Parathyroid adenoma (tissue), 2 donors: ENCODE results near the gene COL4A2.

Experiments
- H2AFZ ChIP-seq: fragments of 300-600 bp; sonication (generic); one replicate; pipeline ENCODE4 v1.7.0; 2017; ENCODE audit warnings: antibody characterized with exemption, mild to moderate bottlenecking
- H3K27ac ChIP-seq: fragments of 300-600 bp; sonication (generic); one replicate; pipeline ENCODE4 v1.7.0; 2017
- H3K27me3 ChIP-seq: fragments of 300-600 bp; sonication (generic); one replicate; pipeline ENCODE4 v1.7.0; 2017; ENCODE audit warnings: low read length; ENCODE audit not compliant: control insufficient read depth, insufficient read depth
- H3K36me3 ChIP-seq: fragments of 300-600 bp; sonication (generic); one replicate; pipeline ENCODE4 v1.7.0; 2017; ENCODE audit warnings: low read length; ENCODE audit not compliant: control insufficient read depth, insufficient read depth
- H3K4me1 ChIP-seq: fragments of 300-600 bp; sonication (generic); one replicate; pipeline ENCODE4 v1.7.0; 2017; ENCODE audit warnings: control low read depth
- H3K4me2 ChIP-seq: fragments of 300-600 bp; sonication (generic); one replicate; pipeline ENCODE4 v1.7.0; 2017; ENCODE audit warnings: low read length
- H3K4me3 ChIP-seq: fragments of 300-600 bp; sonication (generic); one replicate; pipeline ENCODE4 v1.7.0; 2017; ENCODE audit warnings: low read depth, low read length
- H3K79me2 ChIP-seq: fragments of 300-600 bp; sonication (generic); one replicate; pipeline ENCODE4 v1.7.0; 2017; ENCODE audit warnings: control low read depth
- H3K9ac ChIP-seq: fragments of 300-600 bp; sonication (generic); one replicate; pipeline ENCODE4 v1.7.0; 2017; ENCODE audit warnings: mild to moderate bottlenecking
- H3K9me3 ChIP-seq: fragments of 300-600 bp; sonication (generic); one replicate; pipeline ENCODE4 v1.7.0; 2017; ENCODE audit warnings: low read length; ENCODE audit not compliant: control insufficient read depth
- TF ChIP-seq, protein P1 (sequence below): fragments of 300-600 bp; sonication (generic); IDR thresholded peaks from one replicate; pipeline ENCODE4 v1.7.0; 2017; ENCODE audit warnings: antibody characterized with exemption, mild to moderate bottlenecking
- donor health status: primary hyperparathyroidism.

The COL4A2 gene

DNA sequence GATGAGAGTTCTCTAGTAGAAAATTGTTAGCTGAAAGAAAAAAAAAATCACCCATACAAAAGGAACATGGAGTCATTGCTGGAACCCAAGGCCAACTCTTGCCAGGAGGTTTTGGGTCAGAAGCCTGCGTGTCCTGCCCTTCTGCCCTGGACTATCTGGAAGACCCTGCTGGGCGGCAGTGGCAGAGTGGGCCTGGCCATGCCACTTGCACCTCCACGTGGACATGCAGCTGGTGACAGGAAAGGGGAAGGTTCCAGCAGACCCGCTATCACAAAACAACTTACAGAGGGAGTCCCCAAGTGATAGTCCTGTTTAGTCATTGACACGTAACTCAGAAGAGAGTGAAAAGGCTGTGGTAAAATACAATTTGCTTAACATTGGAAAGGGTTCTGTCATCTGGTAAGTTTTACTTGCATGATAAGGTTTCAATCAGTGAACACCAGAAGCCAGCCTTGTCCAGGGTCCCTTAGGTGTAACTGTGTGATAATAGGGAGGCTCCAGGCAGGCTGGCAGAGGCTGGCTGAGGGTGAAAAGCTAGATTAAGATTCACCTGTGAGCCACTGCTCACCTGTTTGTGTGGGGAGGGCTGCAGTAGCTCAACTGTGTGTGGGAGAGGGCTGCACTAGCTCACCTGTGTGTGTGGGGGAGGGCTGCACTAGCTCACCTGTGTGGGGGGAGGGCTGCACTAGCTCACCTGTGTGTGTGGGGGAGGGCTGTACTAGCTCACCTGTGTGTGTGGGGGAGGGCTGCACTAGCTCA is 47.8 kb downstream of the COL4A2 start:
- H3K27ac ChIP-seq = no peak overlapping the region
- no peak overlapping the region for H3K4me3 ChIP-seq
- no peak overlapping the region for H3K9ac ChIP-seq
- no peaks in the 10 kb centered on the region for H3K9me3 ChIP-seq
- H3K36me3 ChIP-seq = no peaks in the 10 kb centered on the region
- no peaks in the 10 kb centered on the region for H3K4me1 ChIP-seq
- no peak overlapping the region for H3K4me2 ChIP-seq
- H3K27me3 ChIP-seq = no peaks in the 10 kb centered on the region
- no peaks in the 10 kb centered on the region for H3K79me2 ChIP-seq
- TF ChIP-seq, protein P1, sequence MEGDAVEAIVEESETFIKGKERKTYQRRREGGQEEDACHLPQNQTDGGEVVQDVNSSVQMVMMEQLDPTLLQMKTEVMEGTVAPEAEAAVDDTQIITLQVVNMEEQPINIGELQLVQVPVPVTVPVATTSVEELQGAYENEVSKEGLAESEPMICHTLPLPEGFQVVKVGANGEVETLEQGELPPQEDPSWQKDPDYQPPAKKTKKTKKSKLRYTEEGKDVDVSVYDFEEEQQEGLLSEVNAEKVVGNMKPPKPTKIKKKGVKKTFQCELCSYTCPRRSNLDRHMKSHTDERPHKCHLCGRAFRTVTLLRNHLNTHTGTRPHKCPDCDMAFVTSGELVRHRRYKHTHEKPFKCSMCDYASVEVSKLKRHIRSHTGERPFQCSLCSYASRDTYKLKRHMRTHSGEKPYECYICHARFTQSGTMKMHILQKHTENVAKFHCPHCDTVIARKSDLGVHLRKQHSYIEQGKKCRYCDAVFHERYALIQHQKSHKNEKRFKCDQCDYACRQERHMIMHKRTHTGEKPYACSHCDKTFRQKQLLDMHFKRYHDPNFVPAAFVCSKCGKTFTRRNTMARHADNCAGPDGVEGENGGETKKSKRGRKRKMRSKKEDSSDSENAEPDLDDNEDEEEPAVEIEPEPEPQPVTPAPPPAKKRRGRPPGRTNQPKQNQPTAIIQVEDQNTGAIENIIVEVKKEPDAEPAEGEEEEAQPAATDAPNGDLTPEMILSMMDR = no peak
- H2AFZ ChIP-seq = no peak overlapping the region

DNA sequence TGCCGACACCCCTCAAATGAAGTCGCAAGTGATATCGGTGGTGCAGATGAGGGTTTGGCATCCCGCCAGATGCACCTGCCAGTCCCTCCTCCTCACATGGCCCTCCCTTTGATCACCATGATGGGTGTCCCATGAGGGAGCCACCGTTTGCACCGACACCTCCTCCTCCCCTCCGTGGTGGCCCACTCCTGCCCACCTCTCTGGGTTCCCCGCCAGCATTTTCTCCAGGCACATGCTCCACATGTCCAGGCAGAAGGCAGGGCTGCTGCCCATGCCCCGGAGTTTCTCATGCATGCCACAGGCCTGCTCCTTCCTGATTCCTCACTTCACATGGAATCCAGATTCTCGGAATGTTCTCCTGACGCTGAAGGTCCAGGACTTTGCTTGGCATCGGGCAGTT is 49.3 kb downstream of the COL4A2 start:
- Histone ChIP-seq H3K9me3 (no peaks in the 10 kb centered on the region), H3K4me2 (no peak overlapping the region), H3K4me1 (no peaks in the 10 kb centered on the region), H3K36me3 (no peaks in the 10 kb centered on the region), H2AFZ (no peak overlapping the region), H3K79me2 (no peaks in the 10 kb centered on the region), H3K4me3 (no peak overlapping the region), H3K27me3 (no peaks in the 10 kb centered on the region), H3K27ac (no peak overlapping the region), H3K9ac (no peak overlapping the region)
- TF ChIP-seq, protein P1 = no peak

DNA sequence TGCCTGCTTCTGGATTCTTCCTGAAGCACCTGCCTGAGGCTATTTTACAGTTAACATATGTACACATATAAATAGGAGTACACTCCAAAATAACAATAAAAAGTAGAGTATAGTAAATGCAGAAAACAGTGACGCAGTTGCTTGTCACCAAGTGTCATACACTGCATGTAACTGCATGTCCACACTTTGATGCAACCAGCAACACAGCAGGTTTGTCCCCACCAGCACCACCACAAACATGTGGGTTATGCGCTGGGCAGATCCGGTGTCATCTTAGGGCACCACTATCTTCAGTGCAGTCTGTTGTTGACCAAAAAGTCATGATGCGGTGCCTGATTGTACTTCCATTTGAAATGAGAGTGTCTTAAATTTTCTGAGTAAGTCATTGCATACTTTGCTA is 51.3 kb downstream of the COL4A2 start:
- Histone ChIP-seq H3K9me3 (no peaks in the 10 kb centered on the region), H3K27me3 (no peaks in the 10 kb centered on the region), H2AFZ (no peak overlapping the region), H3K79me2 (no peaks in the 10 kb centered on the region), H3K36me3 (no peaks in the 10 kb centered on the region), H3K4me1 (no peaks in the 10 kb centered on the region), H3K4me2 (no peak overlapping the region), H3K9ac (no peak overlapping the region), H3K27ac (no peak overlapping the region), H3K4me3 (no peak overlapping the region)
- TF ChIP-seq, protein P1 = no peak

DNA sequence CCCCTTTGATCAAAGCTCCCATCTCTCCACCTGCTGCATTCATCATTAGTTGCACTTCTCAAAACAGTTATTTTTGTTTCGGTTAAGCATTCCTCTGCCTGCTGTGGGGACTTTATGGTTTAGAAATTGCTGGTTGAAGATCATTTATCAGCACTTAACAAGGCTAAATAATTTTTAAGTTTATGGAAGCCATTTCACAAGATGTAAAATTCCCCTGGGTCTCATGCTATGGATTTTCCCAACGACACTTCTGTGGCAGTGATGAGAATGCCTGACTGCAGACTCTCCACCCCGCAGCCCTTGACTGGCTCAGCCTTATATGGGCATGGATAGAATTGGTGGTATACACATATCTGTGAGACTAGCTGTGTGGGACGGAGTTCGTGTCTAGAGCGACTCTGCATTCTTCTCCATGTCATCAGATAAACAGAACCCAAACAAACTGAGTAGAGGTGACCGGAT is 52.8 kb downstream of the COL4A2 start:
- no peaks in the 10 kb centered on the region for H3K27me3 ChIP-seq
- no peaks in the 10 kb centered on the region for H3K79me2 ChIP-seq
- H2AFZ ChIP-seq = no peak overlapping the region
- no peak overlapping the region for H3K4me3 ChIP-seq
- peak overlapping the region; percentile 32 for H3K27ac ChIP-seq
- H3K9me3 ChIP-seq = no peaks in the 10 kb centered on the region
- H3K9ac ChIP-seq = no peak overlapping the region
- no peaks in the 10 kb centered on the region for H3K4me1 ChIP-seq
- H3K4me2 ChIP-seq = no peak overlapping the region
- no peaks in the 10 kb centered on the region for H3K36me3 ChIP-seq
- TF ChIP-seq, protein P1 = no peak

DNA sequence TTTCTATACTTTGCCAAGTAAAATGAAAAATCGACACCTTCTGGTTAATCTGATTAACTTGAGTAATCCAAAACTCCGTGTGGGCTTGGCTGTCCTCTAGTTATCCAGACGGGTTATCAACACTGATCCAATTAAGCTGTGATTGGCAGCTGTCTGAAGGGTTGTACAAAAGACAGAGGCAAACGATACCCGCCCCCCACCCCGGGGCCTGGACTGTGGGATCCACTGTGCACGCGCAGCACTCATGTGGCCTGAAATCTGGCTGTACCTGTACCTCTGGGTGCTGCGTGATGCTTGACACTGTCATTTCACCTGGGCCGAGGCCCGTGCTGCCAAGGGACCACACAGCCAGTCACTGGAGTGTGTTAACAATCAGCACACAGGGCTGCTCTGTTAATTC is 53.5 kb downstream of the COL4A2 start:
- TF ChIP-seq, protein P1 = no peak
- Histone ChIP-seq H3K4me3 (no peak overlapping the region), H3K9me3 (no peaks in the 10 kb centered on the region), H3K4me1 (no peaks in the 10 kb centered on the region), H3K27me3 (no peaks in the 10 kb centered on the region), H3K79me2 (no peaks in the 10 kb centered on the region), H3K9ac (no peak overlapping the region), H3K4me2 (no peak overlapping the region), H3K36me3 (no peaks in the 10 kb centered on the region), H3K27ac (peak overlapping the region; percentile 32), H2AFZ (no peak overlapping the region)
